Stimulated activated CD8-positive, alpha-beta memory T cell treated with anti-CD3 and anti-CD28 coated beads, Interleukin-15, amount 100 ng/mL, for 4 hours (primary cell): ENCODE results near the gene PPM1L.

Experiments used
- DNase-seq, 2 donors: peaks; one replicate each; pipeline ENCODE4 v3.0.0-alpha.2; 2020; ENCODE audit warnings: low read depth in 2 of 2

PPM1L gene

GRCh38 chr3:160851629-160852210 is 95.7 kb downstream of the PPM1L start:
- DNase-seq, result no peak

DNA sequence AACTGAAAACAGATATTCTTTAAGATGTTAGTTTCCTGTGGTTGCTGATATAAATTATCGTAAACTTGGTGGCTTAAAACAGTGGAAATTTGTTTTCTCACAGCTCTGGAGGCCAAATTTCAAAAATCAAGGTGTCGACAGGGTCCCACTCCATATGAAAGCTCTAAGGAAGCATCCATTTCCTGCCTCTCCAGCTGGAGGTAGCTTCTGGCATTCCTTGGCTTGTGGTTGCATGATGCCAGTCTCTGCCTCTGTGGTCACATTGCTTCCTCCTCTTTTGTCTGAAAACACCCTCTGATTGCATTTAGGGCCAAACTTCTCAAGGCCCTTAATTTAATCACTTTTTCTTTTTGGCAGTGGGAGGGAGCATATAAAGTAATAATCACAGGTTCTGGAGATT is 96.8 kb downstream of the PPM1L start:
- no peak for DNase-seq

DNA sequence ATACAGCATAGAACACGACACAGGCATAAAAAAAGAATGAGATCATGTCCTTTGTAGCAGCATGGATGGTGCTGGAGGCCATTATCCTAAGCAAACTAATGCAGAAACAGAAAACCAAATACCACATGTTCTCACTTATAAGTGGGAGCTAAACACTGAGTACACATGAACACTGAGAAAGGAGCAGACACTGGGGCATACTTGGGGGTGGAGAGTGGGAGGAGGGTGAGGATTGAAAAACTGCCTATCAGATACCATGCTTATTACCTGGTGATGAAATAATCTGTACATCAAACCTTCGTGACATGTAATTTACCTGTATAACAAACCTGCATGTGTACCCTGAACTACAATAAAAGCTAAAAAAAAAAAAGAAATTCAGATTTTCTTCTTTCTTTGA is 100.4 kb downstream of the PPM1L start:
- no peak for DNase-seq

- DNase-seq, result no peak
Observed at GRCh38 chr3:160857476-160858119, 101.6 kb downstream of the PPM1L start.

GRCh38 chr3:160860346-160860745 is 104.3 kb downstream of the PPM1L start:
- no peak for DNase-seq

- DNase-seq, result no peak
Observed at GRCh38 chr3:160869825-160870224, 113.8 kb downstream of the PPM1L start.

DNA sequence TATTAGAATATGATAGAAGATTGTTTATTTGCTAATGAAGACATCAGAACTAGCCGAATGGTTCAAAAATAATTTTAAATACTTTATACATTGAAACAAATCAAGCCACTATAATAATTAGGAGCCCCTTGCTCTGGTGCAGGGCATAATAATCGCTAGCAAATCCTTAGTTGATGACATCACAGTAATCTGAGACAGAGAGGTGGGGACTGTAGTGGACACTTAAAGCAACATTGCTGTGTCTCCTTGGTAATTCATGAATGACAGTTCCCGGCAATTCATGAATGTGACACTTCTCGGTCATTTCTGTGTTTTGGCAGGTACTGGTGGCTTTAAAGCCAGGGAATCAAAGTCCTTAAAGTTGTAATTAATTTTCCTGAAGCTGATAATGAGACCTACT is 114.3 kb downstream of the PPM1L start:
- DNase-seq, result no peak

DNA sequence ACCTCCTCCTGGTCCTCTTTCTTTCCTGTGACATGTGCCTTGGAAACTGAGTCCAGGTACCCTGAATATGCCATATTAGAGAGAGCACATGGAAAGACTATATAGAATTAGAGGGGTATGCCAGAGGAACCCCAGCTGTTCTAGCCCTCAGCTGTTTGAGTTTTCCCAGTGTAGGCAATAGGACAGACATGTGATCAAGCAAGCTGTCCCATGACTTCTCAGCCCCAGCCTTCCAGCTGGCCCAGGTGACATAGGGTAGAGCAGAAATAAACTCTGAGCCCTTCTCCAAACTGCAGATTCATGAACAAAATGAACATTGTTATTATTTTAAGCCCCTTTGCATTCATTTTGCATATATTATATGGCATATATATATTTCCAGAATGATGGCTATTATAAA is 118.7 kb downstream of the PPM1L start:
- DNase-seq, result no peak

DNA sequence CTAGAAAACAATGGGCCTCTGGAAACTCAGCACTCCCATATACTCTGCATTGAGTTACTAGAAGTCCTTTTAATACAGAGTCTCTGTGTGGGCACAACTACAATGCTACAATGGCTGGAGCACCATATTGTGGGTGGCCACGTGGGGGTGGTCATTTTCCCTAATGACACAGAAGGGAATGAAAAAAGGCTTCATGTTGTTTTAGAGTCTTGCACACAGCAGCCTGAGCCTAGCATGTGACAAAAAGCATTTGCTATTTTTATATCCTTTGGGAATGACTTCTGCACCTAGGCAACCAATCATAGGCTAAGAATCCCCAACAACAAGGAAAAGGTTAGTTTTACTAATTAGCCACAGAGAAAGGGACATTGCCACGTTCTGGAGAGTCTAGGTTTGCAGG is 120.6 kb downstream of the PPM1L start:
- DNase-seq, result no peak

- no peak for DNase-seq
Observed at GRCh38 chr3:160879859-160880258, 123.8 kb downstream of the PPM1L start.

- DNase-seq, result no peak
Observed at GRCh38 chr3:160883373-160883772, 127.3 kb downstream of the PPM1L start.

GRCh38 chr3:160885791-160886286 is 129.8 kb downstream of the PPM1L start:
- no peak for DNase-seq

DNA sequence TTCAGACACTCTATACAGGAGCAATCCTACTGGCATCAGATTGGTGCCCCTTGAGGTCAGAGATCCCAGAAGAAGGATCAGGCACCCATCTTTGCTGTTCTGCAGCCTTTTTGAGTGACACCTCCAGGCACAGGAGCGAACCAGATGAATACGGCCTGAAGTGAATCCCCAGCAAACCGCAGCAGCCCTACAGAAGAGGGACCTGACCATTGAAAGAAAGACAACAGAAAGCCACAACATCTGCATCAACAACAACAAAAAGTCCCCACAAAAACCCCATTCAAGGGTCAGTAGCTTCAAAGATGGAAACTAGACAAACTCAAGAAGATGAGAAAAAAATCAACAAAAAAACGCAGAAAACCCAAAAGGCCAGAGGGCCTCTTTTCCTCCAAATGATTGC is 130.4 kb downstream of the PPM1L start:
- no peak for DNase-seq

- no peak for DNase-seq
Observed at GRCh38 chr3:160893207-160893606, 137.2 kb downstream of the PPM1L start.

DNA sequence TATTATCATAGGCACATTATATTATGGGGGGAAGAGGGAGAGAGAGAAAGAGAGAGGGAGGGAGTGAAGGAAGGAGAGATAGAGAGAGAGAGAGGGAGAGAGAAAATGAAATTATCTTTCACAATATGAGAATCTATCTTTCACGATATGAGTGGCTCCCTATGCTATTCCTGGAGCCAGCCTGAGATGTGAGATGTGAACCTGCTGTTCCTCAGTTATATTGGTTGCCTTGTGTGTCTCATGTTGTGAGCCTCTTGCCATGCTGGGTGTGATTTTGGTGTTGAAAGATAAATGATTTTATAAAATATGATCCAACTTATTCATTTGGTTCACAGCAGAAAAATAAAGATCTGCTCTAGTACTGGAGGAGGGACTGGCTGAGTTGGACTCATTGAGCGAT is 148.7 kb downstream of the PPM1L start:
- no peak for DNase-seq

- DNase-seq, result no peak
Observed at GRCh38 chr3:160906646-160907045, 150.6 kb downstream of the PPM1L start.

GRCh38 chr3:160909917-160910316 is 153.9 kb downstream of the PPM1L start:
- DNase-seq, result no peak

DNA sequence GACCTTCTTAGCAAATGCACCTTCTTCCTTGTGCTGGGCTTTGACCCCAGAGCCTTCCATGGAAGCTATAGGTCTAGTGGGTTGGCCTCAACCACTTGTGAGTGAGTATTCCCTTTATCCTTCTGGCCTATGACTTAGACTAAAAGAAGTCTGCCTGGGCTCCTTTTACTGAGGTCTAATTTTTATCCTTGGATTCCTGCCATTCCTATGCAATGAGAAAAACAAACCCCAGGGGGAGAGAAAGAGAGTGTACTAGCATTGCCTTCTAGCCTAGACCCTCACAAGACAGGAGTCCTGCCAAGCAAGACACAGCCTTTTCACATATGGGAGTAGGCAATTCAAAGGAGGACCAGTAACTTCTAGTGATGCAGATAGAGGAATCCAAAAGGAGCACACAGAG is 155.4 kb downstream of the PPM1L start:
- no peak for DNase-seq

- no peak for DNase-seq
Observed at GRCh38 chr3:160916472-160916871, 160.4 kb downstream of the PPM1L start.

DNA sequence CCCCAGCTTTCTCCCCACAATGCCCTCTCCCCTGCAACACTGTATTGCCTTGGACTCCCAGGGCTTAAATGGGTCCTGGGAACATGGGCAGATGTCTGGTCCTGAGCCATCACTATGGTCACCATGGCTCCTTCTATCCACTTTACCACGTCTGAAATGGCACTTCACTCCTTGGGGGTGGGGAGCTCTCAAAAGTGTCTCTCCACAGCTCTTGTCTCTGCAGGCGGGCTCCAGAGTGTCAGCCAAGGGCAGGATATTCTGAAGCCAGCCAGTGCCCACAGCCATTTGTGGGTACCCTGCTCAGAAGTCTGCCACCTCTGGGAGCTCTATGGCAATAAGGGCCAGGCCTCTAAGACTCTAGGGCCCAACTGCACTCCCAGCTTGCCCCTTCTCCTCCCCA is 163.9 kb downstream of the PPM1L start:
- no peak for DNase-seq

DNA sequence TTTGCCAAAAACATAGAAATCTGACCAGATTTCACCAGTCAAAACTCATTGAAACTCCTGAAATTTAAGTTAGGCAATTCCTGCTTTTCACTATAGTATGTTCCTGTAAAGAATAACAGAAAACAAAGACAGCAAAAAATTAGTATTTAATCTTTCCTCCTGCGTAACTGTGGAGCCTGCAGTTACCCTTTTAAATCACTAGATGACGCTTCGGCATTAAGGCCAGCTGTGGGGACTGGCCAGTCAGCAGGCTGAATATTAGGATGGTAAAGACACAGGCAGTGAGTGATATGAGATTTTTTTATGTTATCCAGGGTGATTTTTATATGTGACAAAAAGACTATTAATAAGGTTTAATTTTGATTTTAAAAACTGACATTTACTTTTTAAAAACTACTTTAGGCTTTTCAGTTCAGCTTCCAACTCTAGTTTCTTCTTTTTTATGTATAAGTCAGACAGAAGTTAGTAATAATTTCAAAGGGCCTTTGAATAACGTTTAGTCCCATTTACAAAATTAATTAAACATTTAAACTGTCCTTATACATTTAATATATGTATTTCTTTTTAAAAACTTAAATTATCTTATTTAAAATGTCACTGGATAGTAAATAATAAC is 165.1 kb downstream of the PPM1L start:
- no peak for DNase-seq

DNA sequence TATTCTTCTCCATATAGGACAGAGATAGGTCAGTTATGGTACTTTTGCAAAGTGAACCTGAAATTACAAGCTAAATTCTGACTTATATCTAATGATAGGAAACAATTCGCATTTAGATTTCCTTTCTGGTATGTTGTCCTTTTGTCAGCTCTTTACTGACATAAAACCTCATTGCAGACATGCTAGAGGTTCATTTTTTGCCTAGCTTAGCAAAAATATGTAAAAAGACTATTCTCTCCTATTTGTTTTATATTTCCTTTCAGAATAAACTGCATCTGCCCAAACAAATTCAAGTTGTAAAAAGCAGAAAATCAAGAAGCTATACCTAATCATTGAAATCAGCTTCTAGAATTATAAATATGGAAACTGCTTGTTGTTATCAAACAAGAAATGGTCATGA is 168.7 kb downstream of the PPM1L start:
- no peak for DNase-seq

- DNase-seq, result no peak
Observed at GRCh38 chr3:160927620-160928019, 171.6 kb downstream of the PPM1L start.
